HG02798 (cell line): ENCODE results near the gene MC1R.
A peak's percentile ranks its signal among the peaks of the same experiment; 100 is the strongest.
"Not testable (repeated sequence)": the region's sequence is repeated elsewhere in the genome, so short reads cannot be mapped to it uniquely, and the experiment has no call there.

Experiments used
- ATAC-seq: cut with Tn5 transposase; IDR thresholded peaks from one replicate; pipeline ENCODE4 v1.9.1; 2021; ENCODE audit warnings: mild to moderate bottlenecking; ENCODE audit not compliant: unreplicated experiment, poor library complexity

MC1R gene

DNA sequence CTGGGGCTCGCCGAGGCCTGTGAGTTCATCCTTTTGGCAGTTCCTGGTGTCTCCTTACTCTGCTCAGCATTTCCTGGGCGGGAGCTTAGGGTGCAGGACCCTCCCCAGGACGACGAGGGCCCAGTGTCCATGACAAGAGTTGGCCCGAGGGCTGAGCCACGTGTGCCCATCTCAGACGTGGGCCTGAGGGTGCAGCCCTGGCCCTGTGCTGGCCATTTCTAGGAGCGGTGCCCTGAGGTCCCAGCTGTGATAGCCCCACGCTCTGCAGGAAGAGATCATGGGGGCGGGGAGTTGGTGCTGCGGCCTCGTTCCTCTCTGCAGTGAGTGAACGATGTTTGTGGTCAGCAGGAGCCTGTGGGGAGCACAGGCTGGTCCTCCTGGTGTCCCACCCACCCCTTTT is 6.0 kb upstream of the MC1R start:
- no peak for ATAC-seq

GRCh38 chr16:89913408-89914387 is 5.0 kb upstream of the MC1R start:
- ATAC-seq, result no peak

GRCh38 chr16:89914642-89915285 is 3.9 kb upstream of the MC1R start:
- ATAC-seq, result not testable (repeated sequence)

DNA sequence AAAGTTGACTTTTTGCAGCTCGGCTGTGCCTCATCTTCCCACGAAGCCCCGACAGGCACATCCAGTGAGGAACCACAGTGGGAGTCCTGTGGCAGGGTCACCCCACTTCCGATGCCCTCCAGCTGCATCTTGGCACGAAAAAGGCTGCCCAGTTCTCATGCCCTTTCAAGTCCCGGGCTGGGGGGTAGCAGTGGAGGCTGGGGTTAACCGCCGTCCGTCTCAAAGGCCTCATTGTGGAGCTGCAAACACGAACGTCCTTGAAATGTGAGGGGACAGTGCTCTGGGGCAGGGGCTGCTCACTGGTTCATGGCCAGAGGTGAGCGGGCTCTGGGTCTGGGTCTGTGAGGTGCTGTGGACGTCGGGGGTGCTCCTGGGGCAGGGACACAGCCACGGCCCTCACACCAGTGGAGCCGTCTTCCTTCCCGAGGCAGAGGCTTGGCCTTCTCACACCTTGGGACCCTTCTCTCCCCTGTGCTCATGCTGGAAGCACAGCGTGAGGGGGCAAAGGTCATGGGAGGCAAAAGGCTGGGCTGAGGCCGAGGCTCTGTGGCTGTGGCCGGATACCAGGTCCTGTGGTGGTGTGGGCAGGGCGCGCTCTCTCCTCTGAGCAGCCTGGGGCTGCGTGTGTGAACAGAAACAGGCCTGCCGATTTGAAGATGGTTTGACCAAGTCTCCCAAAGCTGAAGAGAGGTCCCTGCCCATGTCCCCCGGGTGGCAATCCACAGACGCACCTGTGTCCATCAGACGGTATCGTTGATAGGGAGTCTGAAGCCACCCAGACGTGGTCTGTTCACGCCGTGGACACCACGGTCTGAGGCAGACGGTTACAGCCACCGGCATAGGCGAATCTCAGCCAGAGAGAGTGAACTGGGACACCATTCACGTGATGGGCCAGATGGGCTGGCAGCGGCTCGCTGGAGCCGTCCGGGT is 3.1 kb upstream of the MC1R start:
- no peak for ATAC-seq

DNA sequence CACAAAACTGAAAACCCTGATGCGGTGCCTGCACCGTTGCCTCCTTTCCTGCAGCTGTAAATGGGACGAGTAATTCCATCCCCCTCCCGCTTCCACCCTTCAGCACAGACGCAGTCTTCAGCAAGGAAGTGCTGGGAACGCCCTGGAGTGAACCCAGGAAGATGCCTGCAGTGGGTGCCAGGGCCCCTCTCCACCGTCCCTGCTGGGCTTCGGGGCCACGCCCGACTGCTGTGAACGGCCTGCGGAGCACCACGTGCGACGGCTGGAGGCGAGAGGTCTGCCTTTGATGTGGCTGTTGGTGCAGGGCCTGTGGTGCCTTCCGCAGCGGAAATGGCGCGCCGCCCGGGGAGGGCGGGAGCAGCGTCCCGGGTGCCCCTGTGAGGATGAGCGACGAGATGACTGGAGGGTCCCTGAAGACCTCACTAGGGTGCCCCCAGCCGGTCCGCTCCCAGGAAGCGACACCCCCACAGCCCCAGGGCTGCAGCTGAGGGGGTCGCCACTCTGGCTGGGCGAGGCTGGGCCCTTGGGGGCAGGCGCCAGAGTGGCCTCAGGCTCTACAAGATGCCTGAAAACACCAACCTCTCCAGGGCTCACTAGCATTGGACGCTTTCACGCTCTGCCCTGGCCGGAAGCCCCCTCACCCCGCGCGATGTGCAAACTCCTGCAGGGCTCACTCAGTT is 749 bp upstream of the MC1R start:
- ATAC-seq, result peak; percentile 84

GRCh38 chr16:89919535-89920406 is 1.1 kb downstream of the MC1R start:
- no peak for ATAC-seq

DNA sequence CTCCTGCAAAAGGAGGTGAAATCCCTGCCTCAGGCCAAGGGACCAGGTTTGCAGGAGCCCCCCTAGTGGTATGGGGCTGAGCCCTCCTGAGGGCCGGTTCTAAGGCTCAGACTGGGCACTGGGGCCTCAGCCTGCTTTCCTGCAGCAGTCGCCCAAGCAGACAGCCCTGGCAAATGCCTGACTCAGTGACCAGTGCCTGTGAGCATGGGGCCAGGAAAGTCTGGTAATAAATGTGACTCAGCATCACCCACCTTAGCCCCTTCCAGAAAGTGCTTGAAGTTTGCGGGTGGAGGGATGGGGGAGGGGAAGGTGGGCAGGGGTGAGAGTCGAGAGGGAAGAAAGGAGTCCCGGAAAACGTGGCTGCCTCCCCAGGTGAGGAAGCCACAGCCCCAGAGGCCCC is 2.1 kb downstream of the MC1R start:
- no peak for ATAC-seq

- ATAC-seq, result no peak
Observed at GRCh38 chr16:89921131-89921701, 2.6 kb downstream of the MC1R start.

DNA sequence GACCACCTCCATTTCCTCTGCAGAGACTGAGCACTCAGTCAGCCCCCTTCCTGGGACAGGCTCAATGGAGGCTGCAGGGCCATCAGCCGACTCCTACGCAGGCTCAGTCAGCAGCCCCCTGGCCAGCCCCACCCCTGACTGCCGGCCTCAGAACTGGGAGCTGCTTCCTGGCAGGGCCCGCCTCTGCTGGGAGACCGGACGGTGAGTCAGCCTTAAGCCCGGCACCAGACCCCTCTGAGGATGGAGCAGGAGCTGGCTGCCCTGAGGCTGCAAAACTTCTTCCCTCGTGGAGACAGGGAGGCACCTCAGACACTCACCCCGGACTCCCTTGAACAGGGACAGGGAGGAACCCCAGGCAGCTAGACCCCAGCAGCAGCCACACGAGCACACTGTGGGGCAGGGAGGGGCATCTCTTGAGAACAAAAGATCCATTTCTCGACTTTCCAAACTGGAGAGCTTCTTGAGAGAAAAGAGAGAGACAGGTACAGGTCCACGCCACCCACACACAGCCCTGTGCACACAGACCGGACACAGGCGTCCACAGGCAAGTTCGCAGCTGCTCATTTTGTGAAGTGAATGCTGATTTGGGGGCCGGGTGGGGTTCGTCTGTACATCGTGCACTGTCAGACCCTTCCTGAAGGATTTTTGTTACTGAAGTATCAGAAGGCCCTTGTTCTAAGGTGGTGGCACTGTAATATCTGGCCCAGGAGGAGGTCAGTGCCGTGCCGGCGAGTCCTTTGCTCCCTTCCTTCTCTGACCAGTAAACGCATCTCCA is 3.2 kb downstream of the MC1R start:
- ATAC-seq, result no peak

- ATAC-seq, result no peak
Observed at GRCh38 chr16:89922477-89922883, 3.8 kb downstream of the MC1R start.

- ATAC-seq, result peak; percentile 41
Observed at GRCh38 chr16:89922884-89923639, 4.4 kb downstream of the MC1R start, which contains the start of gene TUBB3. Gene TUBB3, plus strand, starts transcription at chr16:89923342. Its CDS starts 60 bp downstream, at chr16:89923402.

GRCh38 chr16:89923640-89924296 is 5.1 kb downstream of the MC1R start:
- ATAC-seq, result no peak

GRCh38 chr16:89924297-89924924 is 5.7 kb downstream of the MC1R start:
- no peak for ATAC-seq

GRCh38 chr16:89924925-89925307 is 6.3 kb downstream of the MC1R start:
- no peak for ATAC-seq

DNA sequence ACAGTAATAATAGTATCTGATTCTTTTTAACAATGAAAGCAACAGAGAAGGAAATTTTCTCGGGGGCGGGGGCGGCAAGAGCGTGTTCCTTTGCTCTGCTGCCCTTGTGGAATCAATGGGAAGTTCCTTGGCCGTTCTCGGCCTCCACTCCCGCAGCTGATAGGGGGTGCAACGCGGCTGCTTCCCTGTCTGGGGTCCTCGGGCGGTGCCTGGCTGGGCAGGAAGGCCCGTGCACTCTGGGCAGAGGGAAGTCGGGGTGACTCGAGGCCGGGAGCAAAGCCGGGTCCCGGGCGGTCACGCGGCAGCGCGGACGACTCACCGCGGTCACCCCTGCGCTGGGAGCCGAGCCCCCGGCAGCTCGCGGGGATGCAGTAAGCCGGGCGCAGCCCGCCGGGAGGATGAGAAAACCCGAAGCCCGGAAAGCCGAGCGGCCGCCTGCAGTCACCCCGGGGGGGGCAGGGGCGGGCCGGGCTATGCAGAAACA is 7.0 kb downstream of the MC1R start:
- no peak for ATAC-seq

GRCh38 chr16:89931305-89931896 is 12.7 kb downstream of the MC1R start:
- ATAC-seq, result no peak
